ENCODE measurements around the gene GALNT14.

GALNT14 gene

GRCh38 chr2:31088504-31089195 lies 49.6 kb downstream of the GALNT14 start:
- ATAC-seq (ENCODE audit: insufficient read depth, low read depth), result no peak
- no peak overlapping the region for H3K27ac ChIP-seq (ENCODE audit: low read length)
- no peaks in the 10 kb centered on the region for H4K20me1 ChIP-seq (ENCODE audit: insufficient read depth, low read length)
- H3K4me3 ChIP-seq (ENCODE audit: low read depth in 1 of 2, low read length in 2 of 2), result no peak overlapping the region
- H3K9ac ChIP-seq (ENCODE audit: low read depth, low read length), result no peak overlapping the region
- no peaks in the 10 kb centered on the region for H3K9me3 ChIP-seq (ENCODE audit: insufficient read depth, low read length, severe bottlenecking)
- no peak overlapping the region for H3K4me2 ChIP-seq (ENCODE audit: insufficient read depth, low read length)
- no peaks in the 10 kb centered on the region for H3K79me2 ChIP-seq (ENCODE audit: insufficient read depth, low read length)
- no peaks in the 10 kb centered on the region for H3K27me3 ChIP-seq (ENCODE audit: insufficient read depth, low read length, poor library complexity)
- no peak for DNase-seq
- TF ChIP-seq, protein P1, sequence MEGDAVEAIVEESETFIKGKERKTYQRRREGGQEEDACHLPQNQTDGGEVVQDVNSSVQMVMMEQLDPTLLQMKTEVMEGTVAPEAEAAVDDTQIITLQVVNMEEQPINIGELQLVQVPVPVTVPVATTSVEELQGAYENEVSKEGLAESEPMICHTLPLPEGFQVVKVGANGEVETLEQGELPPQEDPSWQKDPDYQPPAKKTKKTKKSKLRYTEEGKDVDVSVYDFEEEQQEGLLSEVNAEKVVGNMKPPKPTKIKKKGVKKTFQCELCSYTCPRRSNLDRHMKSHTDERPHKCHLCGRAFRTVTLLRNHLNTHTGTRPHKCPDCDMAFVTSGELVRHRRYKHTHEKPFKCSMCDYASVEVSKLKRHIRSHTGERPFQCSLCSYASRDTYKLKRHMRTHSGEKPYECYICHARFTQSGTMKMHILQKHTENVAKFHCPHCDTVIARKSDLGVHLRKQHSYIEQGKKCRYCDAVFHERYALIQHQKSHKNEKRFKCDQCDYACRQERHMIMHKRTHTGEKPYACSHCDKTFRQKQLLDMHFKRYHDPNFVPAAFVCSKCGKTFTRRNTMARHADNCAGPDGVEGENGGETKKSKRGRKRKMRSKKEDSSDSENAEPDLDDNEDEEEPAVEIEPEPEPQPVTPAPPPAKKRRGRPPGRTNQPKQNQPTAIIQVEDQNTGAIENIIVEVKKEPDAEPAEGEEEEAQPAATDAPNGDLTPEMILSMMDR (IDR thresholded peaks at IDR 0.05; ENCODE audit: borderline replicate concordance, extremely low read depth, low read length, poor library complexity, severe bottlenecking), result no peak
- no peak for TF ChIP-seq EZH2 (IDR thresholded peaks at IDR 0.05; ENCODE audit: borderline replicate concordance, low read depth, low read length, severe bottlenecking)
- no peak overlapping the region for H2AFZ ChIP-seq (ENCODE audit: low read depth, low read length)
- H3K4me1 ChIP-seq (ENCODE audit: insufficient read depth, low read length), result no peaks in the 10 kb centered on the region
- H3K36me3 ChIP-seq (ENCODE audit: insufficient read depth, low read length), result no peaks in the 10 kb centered on the region

GRCh38 chr2:31087491-31087890 lies 50.7 kb downstream of the GALNT14 start:
- no peak overlapping the region for H3K9ac ChIP-seq (ENCODE audit: low read depth, low read length)
- no peaks in the 10 kb centered on the region for H3K36me3 ChIP-seq (ENCODE audit: insufficient read depth, low read length)
- ATAC-seq (ENCODE audit: insufficient read depth, low read depth) (no peak), DNase-seq (no peak)
- H3K9me3 ChIP-seq (ENCODE audit: insufficient read depth, low read length, severe bottlenecking), result no peaks in the 10 kb centered on the region
- no peak overlapping the region for H3K4me3 ChIP-seq (ENCODE audit: low read depth in 1 of 2, low read length in 2 of 2)
- H3K79me2 ChIP-seq (ENCODE audit: insufficient read depth, low read length), result no peaks in the 10 kb centered on the region
- no peak overlapping the region for H3K4me2 ChIP-seq (ENCODE audit: insufficient read depth, low read length)
- H2AFZ ChIP-seq (ENCODE audit: low read depth, low read length), result no peak overlapping the region
- no peaks in the 10 kb centered on the region for H4K20me1 ChIP-seq (ENCODE audit: insufficient read depth, low read length)
- H3K4me1 ChIP-seq (ENCODE audit: insufficient read depth, low read length), result no peaks in the 10 kb centered on the region
- H3K27me3 ChIP-seq (ENCODE audit: insufficient read depth, low read length, poor library complexity), result no peaks in the 10 kb centered on the region
- H3K27ac ChIP-seq (ENCODE audit: low read length), result no peak overlapping the region
- TF ChIP-seq, protein P1 (IDR thresholded peaks at IDR 0.05; ENCODE audit: borderline replicate concordance, extremely low read depth, low read length, poor library complexity, severe bottlenecking), result no peak
- TF ChIP-seq EZH2 (IDR thresholded peaks at IDR 0.05; ENCODE audit: borderline replicate concordance, low read depth, low read length, severe bottlenecking), result no peak

DNA sequence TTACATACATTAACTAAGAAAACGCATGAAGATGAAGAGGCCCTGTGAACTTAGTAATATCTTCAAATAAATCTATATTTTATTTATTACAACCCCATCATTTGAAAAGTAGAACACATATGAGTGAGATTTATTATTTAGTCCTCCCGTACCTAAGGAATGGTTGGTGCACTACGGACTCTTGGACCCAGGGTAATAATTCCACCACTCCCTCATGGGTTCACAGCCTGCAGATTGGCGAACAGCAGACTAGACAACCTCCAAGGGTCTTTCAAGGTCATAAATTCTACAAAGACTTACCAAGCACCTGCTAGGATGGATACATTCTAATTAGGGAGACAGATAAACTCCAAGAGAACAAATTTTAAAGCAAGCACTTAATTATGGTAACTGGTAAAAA lies 51.6 kb downstream of the GALNT14 start:
- Histone ChIP-seq H3K27ac (ENCODE audit: low read length) (no peak overlapping the region), H3K4me1 (ENCODE audit: insufficient read depth, low read length) (no peaks in the 10 kb centered on the region), H3K9ac (ENCODE audit: low read depth, low read length) (no peak overlapping the region), H3K4me3 (ENCODE audit: low read depth in 1 of 2, low read length in 2 of 2) (no peak overlapping the region), H3K36me3 (ENCODE audit: insufficient read depth, low read length) (no peaks in the 10 kb centered on the region), H3K9me3 (ENCODE audit: insufficient read depth, low read length, severe bottlenecking) (no peaks in the 10 kb centered on the region), H4K20me1 (ENCODE audit: insufficient read depth, low read length) (no peaks in the 10 kb centered on the region), H3K27me3 (ENCODE audit: insufficient read depth, low read length, poor library complexity) (peaks cover 4% of the 10 kb centered on the region), H3K79me2 (ENCODE audit: insufficient read depth, low read length) (no peaks in the 10 kb centered on the region), H2AFZ (ENCODE audit: low read depth, low read length) (no peak overlapping the region), H3K4me2 (ENCODE audit: insufficient read depth, low read length) (no peak overlapping the region)
- TF ChIP-seq EZH2 (IDR thresholded peaks at IDR 0.05; ENCODE audit: borderline replicate concordance, low read depth, low read length, severe bottlenecking), result no peak
- TF ChIP-seq, protein P1 (IDR thresholded peaks at IDR 0.05; ENCODE audit: borderline replicate concordance, extremely low read depth, low read length, poor library complexity, severe bottlenecking), result no peak
- ATAC-seq (ENCODE audit: insufficient read depth, low read depth) (no peak), DNase-seq (no peak)
